HepG2 (cell line): ENCODE results near the gene IQCN. TPM values are rescaled to one million over a fixed set of nuclear protein-coding genes. Genes with fewer than 3 reads are reported as not detected.

Experiments used
- CC2D1A ChIP-seq: sonication (generic); formaldehyde crosslinking; IDR thresholded peaks from 2 replicates; pipeline ENCODE4 v1.8.1; 2023; ENCODE audit warnings: mild to moderate bottlenecking, missing genetic modification reagents
- CREM ChIP-seq, 2 experiments: sonication (generic) in 1 of 2; formaldehyde crosslinking in 1 of 2; IDR thresholded peaks; 2 replicates each; pipeline versions ENCODE4 v1.4.0 to v1.6.1; 2016 to 2020; ENCODE audit warnings: antibody characterized with exemption in 1 of 2, mild to moderate bottlenecking in 1 of 2, missing genetic modification reagents in 1 of 2
- FOXA1 ChIP-seq, 2 experiments: fragments of 450-650 bp in 1 of 2; sonication (generic) in 1 of 2; formaldehyde crosslinking in 1 of 2; IDR thresholded peaks; 2 replicates each; pipeline versions ENCODE4 v1.4.0 to v1.6.1; 2016 to 2020; ENCODE audit warnings: missing genetic modification reagents in 1 of 2
- HES4 ChIP-seq: sonication (generic); formaldehyde crosslinking; IDR thresholded peaks from 2 replicates; pipeline ENCODE4 v1.9.0; 2021; ENCODE audit warnings: mild to moderate bottlenecking, missing genetic modification reagents, borderline replicate concordance
- MXI1 ChIP-seq: IDR thresholded peaks from 3 replicates; pipeline ENCODE4 v1.6.1; 2012; ENCODE audit warnings: low read depth, low read length, inconsistent platforms, borderline replicate concordance
- REST ChIP-seq, 2 experiments: IDR thresholded peaks; 2 replicates each; pipeline ENCODE4 v1.6.1; 2011 to 2012; ENCODE audit warnings: low read length in 2 of 2, borderline replicate concordance in 1 of 2, low read depth in 1 of 2, mild to moderate bottlenecking in 1 of 2, moderate library complexity in 1 of 2
- SNAPC4 ChIP-seq: sonication (generic); formaldehyde crosslinking; IDR thresholded peaks from 2 replicates; pipeline ENCODE4 v1.4.0; 2020; ENCODE audit warnings: mild to moderate bottlenecking, missing genetic modification reagents
- SOX6 ChIP-seq, 2 experiments: fragments of 450-650 bp in 1 of 2; sonication (generic) in 1 of 2; formaldehyde crosslinking in 1 of 2; IDR thresholded peaks; 2 replicates each; pipeline versions ENCODE4 v1.4.0 to v1.6.1; 2017 to 2020; ENCODE audit warnings: antibody characterized with exemption in 1 of 2, mild to moderate bottlenecking in 1 of 2, missing genetic modification reagents in 1 of 2
- SYNCRIP ChIP-seq: fragments of 200-400 bp; formaldehyde crosslinking; IDR thresholded peaks from 2 replicates; pipeline ENCODE4 v1.6.1; 2018; ENCODE audit warnings: mild to moderate bottlenecking, low read depth, low read length; ENCODE audit not compliant: insufficient read depth
- ZNF274 ChIP-seq: sonication (generic); formaldehyde crosslinking; IDR thresholded peaks from 2 replicates; pipeline ENCODE4 v1.5.1; 2020; ENCODE audit warnings: mild to moderate bottlenecking, missing genetic modification reagents
- ZNF557 ChIP-seq: sonication (generic); formaldehyde crosslinking; IDR thresholded peaks from 2 replicates; pipeline ENCODE4 v1.4.0; 2020; ENCODE audit warnings: missing genetic modification reagents
- ZNF574 ChIP-seq: sonication (generic); formaldehyde crosslinking; IDR thresholded peaks from 2 replicates; pipeline ENCODE4 v1.4.0; 2020; ENCODE audit warnings: missing genetic modification reagents
- ZNF577 ChIP-seq: sonication (generic); formaldehyde crosslinking; IDR thresholded peaks from 2 replicates; pipeline ENCODE4 v1.4.0; 2020; ENCODE audit warnings: mild to moderate bottlenecking, low read depth, missing genetic modification reagents, borderline replicate concordance
- polyA plus RNA-seq, 8 experiments: library from polyadenylated mRNA; depleted of rRNA in 3 of 8; stranded (reverse) in 7 of 8; unstranded in 1 of 8; fragments of >200 nt; fragmentation: Illumina TruSeq in 4 of 8; extraction: Trizol in 4 of 8; gene quantifications; 2 replicates each; pipeline versions ENCODE4 v1.2.1 to v1.2.3, GENCODE V29; 2011 to 2016; ENCODE audit warnings: low read depth in 4 of 8, missing spikeins in 1 of 8, mixed read lengths in 1 of 8; ENCODE audit not compliant: insufficient read depth in 1 of 8
- total RNA-seq, 5 experiments: library from RNA; depleted of rRNA; stranded (reverse); fragments of >200 nt; fragmentation: Illumina TruSeq; extraction: Trizol; gene quantifications; 2 replicates each; pipeline ENCODE4 v1.2.3, GENCODE V29; 2016; ENCODE audit warnings: low read depth in 1 of 5

The IQCN gene
- total and polyA plus RNA-seq, 2 of the 13 experiments (the other 11 are each of a cell fraction or from before 2014, with no cell fraction given) = 0.04 to 0.18 TPM

DNA sequence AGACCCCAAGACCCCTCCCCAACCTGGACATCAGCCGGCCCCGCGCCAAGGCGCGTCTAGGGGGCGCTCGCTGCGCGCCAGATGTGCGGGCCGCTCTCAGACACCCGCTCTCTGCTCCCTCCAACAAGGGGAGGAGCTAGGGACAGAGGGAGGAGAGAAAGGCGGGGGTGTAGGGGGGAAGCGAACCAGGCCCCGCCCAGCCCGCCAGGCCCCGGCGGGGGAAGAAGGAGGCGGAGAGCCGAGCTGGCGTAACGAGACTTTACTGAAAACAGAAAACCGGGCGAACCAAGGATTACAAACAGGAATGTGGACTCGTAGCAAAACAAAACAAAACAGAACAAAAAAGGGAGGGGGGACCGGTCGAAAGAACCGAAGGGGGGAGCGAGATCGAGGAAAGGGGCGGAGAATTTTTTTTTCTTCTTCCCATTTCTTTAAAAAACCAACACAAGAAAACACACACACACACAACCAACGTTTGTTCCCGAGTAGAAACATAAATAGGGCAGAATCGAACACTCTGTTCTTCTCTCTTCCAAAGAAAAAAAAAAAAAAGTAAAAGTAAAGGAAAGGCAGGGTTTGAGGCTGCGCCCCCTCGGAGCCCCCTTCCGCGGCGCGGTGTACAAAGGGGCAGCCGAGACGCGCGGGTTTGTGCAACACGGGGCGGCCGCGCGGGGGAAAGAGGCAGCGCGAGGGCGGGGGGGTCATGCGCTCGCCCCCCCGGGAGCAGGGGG lies 5.4 kb upstream of the IQCN start (continued):
- TF ChIP-seq SNAPC4 (no peak), CREM (IDR thresholded peaks at IDR 0.05) (0 out of 2 replicates have a peak, but pooled peaks have one; percentile 51), CREM (CRISPR knock-in tag; IDR thresholded peaks at IDR 0.05) (no peak), REST (IDR thresholded peaks at IDR 0.05; ENCODE audit: borderline replicate concordance in 1 of 2, low read depth in 1 of 2, low read length in 2 of 2) (no peak), ZNF574 (CRISPR knock-in tag) (peak; percentile 91), HES4 (CRISPR knock-in tag) (no peak), FOXA1 (IDR thresholded peaks at IDR 0.05) (no peak), FOXA1 (CRISPR knock-in tag; IDR thresholded peaks at IDR 0.05) (no peak), SOX6 (IDR thresholded peaks at IDR 0.05) (no peak), SOX6 (CRISPR knock-in tag; IDR thresholded peaks at IDR 0.05) (peak; percentile 53; the same call in 1 of the 2 replicates), ZNF557 (CRISPR knock-in tag) (no peak), ZNF577 (no peak), ZNF274 (CRISPR knock-in tag) (no peak), MXI1 (peak; percentile 62; the same call in 1 of the 3 replicates), CC2D1A (CRISPR knock-in tag) (no peak), SYNCRIP (no peak)
